HG02678 (cell line): Measurements from ENCODE around the gene ADAM19.

ENCODE experiments used
- ATAC-seq: cut with Tn5 transposase; IDR thresholded peaks from one replicate; pipeline ENCODE4 v1.9.1; 2021; ENCODE audit warnings: mild to moderate bottlenecking, moderate library complexity; ENCODE audit not compliant: unreplicated experiment

ADAM19 gene

DNA sequence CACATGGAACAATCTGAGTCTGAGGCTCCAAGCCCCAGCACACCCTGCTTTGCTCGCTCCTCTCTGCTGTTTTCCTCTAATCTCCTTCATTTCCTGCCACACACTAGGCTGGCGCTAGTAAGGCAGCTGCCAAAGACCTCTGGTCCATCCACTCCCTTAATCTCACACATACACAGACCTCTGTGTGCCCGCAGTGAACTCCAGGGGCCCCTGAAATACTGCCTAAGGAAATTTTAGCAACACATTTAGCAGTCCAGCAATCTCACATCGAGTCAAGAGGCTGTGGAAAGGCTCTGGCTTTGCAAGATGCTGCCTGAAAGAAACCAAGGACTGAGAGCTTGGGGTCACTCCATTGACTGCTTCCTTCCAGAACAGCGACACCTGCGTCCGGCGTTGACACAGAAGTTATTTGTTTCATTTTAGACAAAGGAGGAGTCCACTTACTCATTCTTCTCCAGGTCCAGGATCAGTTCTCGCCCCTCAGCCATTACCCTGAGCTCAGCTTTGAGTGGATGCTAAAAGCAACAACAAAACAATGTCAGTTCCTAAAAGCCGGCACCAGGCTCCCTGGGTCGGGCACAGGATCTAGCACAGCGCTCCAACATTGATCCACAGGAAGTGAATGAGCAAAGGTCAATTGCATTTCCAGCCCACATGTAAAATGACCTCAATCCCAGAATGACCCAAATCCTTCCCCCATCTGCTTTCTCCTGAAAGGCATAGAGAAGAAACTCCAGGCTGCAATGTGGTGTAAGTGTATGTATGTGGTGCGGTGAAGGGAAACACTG, 11.5 kb downstream of the ADAM19 start:
- ATAC-seq: no peak

DNA sequence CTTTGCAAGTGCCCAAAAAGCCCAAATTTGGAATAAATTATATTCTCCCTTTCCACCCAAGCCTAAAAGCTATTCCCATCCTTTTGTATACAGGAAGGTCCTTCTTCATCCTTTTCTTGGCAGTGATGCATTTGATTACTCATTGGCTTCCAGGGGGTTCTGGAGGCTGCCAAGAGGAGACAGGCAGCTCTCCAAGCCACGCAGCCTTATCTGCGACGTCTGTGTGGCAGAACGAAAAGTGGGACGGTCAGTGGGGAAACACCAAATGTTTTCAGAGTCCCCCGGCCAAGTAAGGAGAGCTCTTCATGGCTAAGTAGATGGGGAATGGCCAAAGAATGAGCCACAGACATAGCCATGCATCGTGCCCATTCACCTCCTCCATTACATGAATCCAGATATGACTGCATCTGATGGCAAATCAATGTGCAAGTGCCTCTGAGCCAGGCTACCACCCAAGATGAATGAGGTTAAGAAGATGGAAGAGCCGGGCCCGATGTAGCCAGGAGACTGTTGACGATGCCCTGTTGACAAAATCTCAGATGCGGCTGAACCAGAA, 12.1 kb downstream of the ADAM19 start:
- no peak for ATAC-seq

DNA sequence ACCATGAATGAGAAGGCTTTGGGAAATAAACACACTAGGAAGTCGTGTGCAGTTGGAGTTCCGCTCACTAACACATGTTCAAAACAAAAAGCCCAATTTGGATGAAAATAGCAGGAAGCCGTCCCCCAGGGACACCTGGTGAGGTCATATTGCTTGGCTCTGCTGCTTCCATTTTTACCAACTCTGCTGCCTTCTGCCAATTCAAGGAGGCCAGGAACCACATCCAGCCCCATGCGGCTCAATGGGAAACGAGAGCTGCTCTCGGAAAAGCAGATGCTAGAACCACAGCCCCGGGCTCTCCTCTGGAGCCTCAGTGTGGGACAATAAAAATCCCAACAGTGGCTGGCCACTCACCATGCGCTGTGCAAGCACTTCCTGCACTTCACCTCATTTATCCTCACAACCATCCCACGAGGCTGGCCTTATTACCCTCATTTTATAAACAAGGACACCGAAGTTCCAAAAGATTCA, 13.4 kb downstream of the ADAM19 start:
- ATAC-seq: no peak

DNA sequence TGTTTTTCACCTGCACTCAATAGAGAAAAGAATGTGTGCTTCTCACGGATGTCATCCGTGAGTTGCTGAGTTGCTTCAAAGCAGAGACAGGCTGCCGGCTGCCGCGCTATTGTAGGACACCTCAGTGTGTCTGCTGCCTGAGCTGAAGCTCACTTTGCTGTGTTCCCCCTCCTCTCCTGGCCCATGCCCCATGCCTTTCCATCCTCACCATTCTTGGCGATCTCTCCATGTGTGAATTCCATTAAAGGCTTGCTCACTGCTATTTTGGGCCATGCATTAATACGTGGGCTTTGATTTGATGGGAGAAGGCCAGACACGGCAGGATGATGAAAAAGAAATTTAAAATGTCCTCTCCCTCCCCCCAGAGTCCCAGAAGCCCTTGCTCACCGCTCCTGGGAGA, 14.5 kb downstream of the ADAM19 start:
- ATAC-seq: no peak

GRCh38 chr5:157559301-157559700, 16.3 kb downstream of the ADAM19 start:
- no peak for ATAC-seq

DNA sequence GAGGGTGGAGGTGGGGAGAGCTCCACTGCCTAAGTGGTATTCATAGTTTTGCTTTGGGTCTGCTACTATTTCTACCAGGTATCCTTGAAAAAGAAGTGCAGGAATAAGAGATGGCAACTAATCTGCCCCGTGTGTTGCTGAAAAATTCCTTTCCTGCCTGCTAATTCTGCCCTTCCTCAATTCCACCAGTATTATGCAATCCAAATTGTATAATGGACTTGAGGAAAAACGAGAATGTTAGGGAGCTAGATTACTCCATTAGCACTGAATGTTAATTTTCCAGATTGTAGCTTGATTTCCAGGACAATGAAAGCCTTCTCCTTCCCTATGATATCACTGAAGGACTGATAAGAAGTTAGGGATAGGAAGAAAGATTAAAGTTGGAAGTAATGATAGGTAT, 16.9 kb downstream of the ADAM19 start:
- ATAC-seq: no peak

GRCh38 chr5:157558041-157558595, 17.5 kb downstream of the ADAM19 start:
- ATAC-seq: no peak

DNA sequence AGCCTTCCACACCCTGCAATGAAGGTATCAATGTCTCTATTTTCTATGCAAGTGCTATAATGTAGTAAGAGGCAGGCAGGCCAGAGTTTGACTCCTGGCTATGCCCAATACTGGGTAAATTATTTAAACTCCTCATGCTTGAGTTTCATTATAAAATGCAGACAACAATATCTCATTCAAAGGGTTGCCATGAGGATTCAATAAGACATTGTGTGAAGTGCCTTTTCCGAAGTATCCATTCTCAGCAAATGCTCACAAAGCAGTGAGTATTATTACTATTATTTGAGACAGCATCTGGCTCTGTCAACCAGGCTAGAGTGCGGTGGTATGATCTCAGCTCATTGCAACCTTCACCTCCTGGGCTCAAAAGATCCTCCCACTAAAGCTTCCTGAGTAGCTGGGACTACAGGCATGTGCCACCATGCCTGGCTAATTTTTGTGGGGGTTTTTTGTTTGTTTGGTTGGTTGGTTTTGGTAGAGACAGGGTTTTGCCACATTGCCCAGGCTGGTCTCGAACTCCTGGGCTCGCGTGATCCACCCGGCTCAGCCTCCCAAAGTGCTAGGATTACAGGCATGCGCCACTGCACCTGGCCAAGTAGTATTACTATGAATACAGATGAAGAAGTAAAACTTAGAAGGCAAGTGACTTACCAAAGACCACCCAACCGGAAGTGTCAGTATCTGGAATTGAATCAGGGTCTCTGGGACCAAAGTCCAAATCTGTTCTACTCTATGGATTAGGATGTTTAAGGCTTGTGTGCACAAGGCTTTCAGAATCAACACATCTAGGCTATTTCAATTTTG, 18.8 kb downstream of the ADAM19 start:
- ATAC-seq: no peak

DNA sequence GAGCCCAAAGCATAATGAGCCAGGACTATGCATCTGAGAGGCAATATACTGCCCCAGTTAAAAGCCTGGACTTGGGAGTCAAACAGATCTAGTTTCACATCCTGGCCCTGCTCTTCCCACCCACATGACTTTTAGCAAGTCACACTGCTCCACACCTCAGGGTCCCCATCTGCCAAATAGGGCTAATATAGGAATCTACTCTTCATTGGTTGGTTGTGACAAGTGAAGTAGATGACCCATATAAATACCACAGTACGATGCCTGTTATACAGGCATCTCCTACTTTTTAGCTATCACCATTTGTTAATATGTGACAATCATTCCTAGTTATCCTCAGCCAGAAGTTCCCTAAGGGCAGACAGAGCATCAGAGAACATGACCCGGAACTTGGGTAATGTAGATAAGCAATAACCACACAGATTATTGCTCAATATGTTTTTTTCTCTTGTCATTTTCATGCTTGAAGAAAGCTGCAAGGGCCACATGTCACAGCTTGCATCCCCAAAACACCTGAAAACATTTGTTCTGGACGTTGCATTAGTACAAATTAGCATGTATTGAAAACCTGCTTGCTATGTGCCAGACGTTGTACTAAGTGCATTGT, 20.4 kb downstream of the ADAM19 start:
- ATAC-seq: no peak

GRCh38 chr5:157554179-157555036, 21.2 kb downstream of the ADAM19 start:
- ATAC-seq: no peak

GRCh38 chr5:157552650-157553049, 22.9 kb downstream of the ADAM19 start:
- no peak for ATAC-seq

DNA sequence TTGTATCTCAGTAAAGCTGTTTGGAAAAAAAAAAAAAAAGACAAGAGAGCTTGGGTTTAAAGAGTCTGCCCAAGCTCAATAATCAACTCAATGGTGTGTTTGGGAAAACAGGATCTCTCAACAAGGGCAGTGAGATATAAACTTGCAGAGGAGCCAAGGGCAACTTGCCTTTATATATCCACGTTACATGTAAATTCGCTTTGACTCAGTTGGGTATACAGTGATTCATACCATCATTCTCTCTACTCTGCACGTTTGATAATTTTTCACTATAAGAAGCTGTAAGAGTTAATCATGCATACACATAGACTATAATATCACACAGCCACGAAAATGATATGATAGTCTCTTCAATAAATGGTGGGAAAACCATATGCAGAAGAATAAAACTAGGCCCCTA, 24.9 kb downstream of the ADAM19 start:
- no peak for ATAC-seq

- ATAC-seq: no peak
These were observed 25.5 kb downstream of the ADAM19 start for GRCh38 chr5:157549954-157550549.

GRCh38 chr5:157549283-157549629, 26.3 kb downstream of the ADAM19 start:
- no peak for ATAC-seq

DNA sequence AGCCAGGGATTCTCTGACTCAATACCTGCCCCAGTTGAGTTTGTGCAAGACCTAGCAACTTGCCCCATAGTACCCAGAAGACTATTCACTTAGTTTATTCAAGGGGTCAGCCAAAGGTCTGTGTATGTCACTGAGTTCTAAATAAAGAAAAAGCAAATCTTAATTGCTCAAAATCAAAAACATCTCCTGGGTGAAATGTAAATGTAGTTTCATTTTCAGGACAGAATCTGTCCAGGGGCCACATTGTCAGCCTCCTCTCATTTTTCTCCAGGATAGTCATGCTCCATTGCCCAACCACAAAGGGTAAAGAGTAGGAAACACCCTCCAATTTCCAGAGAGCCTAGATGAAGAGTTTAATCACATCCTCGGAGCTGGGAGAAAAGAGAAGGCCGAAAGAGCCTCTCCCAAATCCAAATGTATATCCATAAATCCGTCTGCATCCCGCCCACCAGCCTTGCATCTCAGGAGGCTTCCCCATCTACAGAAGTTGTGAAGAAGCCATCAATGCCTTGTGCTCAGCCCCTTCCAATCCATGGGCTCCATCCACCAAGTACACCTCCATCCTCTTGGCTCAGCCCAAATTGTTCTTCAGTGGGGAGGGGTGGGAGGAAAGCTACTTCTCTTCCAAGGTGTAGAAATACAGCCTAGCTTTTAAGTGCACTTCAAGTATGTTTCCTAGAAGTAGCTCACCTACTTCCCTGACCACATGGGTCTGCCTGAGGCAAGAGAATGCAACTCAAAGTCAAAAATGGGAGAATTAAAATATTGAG, 26.9 kb downstream of the ADAM19 start:
- no peak for ATAC-seq

DNA sequence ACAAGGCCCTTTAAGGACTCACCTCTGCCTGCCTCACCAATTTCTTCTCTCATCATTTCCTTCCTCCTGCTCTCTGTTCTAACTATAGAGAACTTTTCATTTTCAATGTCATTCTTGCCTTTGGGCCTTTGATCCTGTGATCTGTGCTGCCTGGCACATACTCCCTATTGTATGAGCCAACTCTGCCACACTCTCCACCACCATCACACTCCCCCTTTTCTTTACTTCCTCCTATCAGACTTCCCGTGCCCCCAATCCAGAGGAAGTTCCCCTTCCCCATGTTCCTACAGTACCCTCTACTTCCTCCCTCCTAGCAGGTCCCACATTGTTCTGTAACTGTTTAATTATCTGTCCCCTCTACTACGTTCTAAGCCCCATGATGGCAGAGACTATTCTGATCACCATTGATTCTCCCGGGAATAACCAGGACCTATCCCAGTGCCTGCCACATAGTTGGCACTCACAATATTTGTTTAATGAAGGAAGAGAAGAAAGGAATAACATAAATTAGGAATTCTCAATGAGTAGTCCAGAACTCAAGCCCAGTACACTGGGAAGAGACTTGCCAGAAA, 27.5 kb downstream of the ADAM19 start:
- ATAC-seq: no peak

- no peak for ATAC-seq
These were observed 29.0 kb downstream of the ADAM19 start for GRCh38 chr5:157546456-157547100.

DNA sequence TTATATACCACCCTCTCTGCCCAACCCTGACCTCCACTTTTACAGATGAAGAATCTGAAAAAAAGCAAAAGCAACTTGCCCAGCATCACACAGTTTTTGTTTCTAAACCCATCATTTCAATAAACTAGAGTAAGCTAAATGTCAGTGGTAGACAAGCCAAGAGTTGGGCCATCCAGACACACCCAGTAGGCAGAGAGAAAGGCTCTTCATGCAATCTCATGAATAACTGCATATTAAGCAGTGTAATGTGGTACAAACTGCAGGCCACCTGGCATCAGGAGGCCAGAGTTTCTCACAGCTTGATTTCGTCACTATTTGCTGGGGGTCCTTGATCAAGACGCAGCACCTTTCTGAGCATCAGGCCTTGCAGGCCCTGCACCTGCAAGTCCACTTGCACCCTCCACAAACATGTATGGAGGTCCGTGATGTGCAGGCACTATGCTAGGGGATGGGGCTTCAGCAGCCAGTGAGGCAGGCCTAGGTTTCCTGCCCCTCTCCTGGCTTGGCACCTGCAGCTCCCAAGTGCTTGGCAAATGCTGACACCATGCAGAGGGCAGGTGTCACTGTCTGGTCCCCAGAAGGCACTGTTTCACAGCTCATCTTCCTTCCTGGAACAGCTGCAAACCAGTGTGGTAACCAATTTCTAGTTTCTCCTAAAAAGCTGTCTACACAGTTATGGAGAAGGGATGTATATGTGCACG, 29.8 kb downstream of the ADAM19 start:
- no peak for ATAC-seq
